H9 (cell line): Measurements from ENCODE around the gene CST9L. TPM values are rescaled to one million over a fixed set of nuclear protein-coding genes. Genes with fewer than 3 reads are reported as not detected.
A peak's percentile ranks its signal among the peaks of the same experiment; 100 is the strongest.

Experiments used
- DNase-seq: peaks from one replicate; pipeline ENCODE4 v3.0.0-alpha.2; 2017
- H2AFZ ChIP-seq: one replicate; pipeline ENCODE4 v1.6.1; 2013; ENCODE audit warnings: mild to moderate bottlenecking, low read length, control low read depth, moderate library complexity
- H2AK5ac ChIP-seq: 2 replicates; pipeline ENCODE4 v1.6.1; 2013; ENCODE audit warnings: low read length, control low read depth, mixed read lengths; ENCODE audit not compliant: insufficient read length
- H2BK120ac ChIP-seq: one replicate; pipeline ENCODE4 v1.6.1; 2013; ENCODE audit warnings: low read depth, mild to moderate bottlenecking, low read length, control low read depth, inconsistent platforms; ENCODE audit not compliant: poor library complexity, severe bottlenecking
- H2BK12ac ChIP-seq: 2 replicates; pipeline ENCODE4 v1.6.1; 2013; ENCODE audit warnings: low read length, control low read depth, mixed read lengths, low read depth; ENCODE audit not compliant: insufficient read length
- H2BK15ac ChIP-seq: 2 replicates; pipeline ENCODE4 v1.6.1; 2013; ENCODE audit warnings: low read depth, low read length, control low read depth
- H2BK20ac ChIP-seq: one replicate; pipeline ENCODE4 v1.6.1; 2013; ENCODE audit warnings: low read depth, mild to moderate bottlenecking, low read length, control low read depth, inconsistent platforms; ENCODE audit not compliant: poor library complexity, severe bottlenecking
- H2BK5ac ChIP-seq: 2 replicates; pipeline ENCODE4 v1.6.1; 2013; ENCODE audit warnings: low read length, control low read depth, mixed read lengths; ENCODE audit not compliant: insufficient read length
- H3K14ac ChIP-seq: 2 replicates; pipeline ENCODE4 v1.6.1; 2013; ENCODE audit warnings: low read length, control low read depth; ENCODE audit not compliant: insufficient read depth
- H3K18ac ChIP-seq: 2 replicates; pipeline ENCODE4 v1.6.1; 2013; ENCODE audit warnings: low read depth, mild to moderate bottlenecking, mixed read lengths, low read length, control low read depth; ENCODE audit not compliant: insufficient read length
- H3K23ac ChIP-seq: 2 replicates; pipeline ENCODE4 v1.6.1; 2013; ENCODE audit warnings: low read length, control low read depth, mixed read lengths, low read depth; ENCODE audit not compliant: insufficient read length
- H3K23me2 ChIP-seq: 2 replicates; pipeline ENCODE4 v1.6.1; 2013; ENCODE audit warnings: low read depth, mild to moderate bottlenecking, mixed read lengths, low read length, control low read depth; ENCODE audit not compliant: insufficient read length, poor library complexity, severe bottlenecking
- H3K27ac ChIP-seq: 2 replicates; pipeline ENCODE4 v1.5.1; 2013; ENCODE audit warnings: low read length, control low read depth, mixed read lengths, low read depth; ENCODE audit not compliant: insufficient read length
- H3K27me3 ChIP-seq: 2 replicates; pipeline ENCODE4 v1.6.1; 2013; ENCODE audit warnings: low read length, control low read depth, inconsistent platforms; ENCODE audit not compliant: insufficient read depth
- H3K4ac ChIP-seq: 2 replicates; pipeline ENCODE4 v1.6.1; 2013; ENCODE audit warnings: low read depth, mild to moderate bottlenecking, control low read depth, inconsistent platforms, low read length, moderate library complexity
- H3K4me1 ChIP-seq: 2 replicates; pipeline ENCODE4 v1.6.1; 2013; ENCODE audit warnings: low read length, control low read depth, inconsistent platforms; ENCODE audit not compliant: insufficient read depth
- H3K4me2 ChIP-seq: 2 replicates; pipeline ENCODE4 v1.6.1; 2013; ENCODE audit warnings: low read length, control low read depth, mixed read lengths; ENCODE audit not compliant: insufficient read length, insufficient read depth
- H3K56ac ChIP-seq: 2 replicates; pipeline ENCODE4 v1.6.1; 2013; ENCODE audit warnings: low read depth, mild to moderate bottlenecking, mixed read lengths, low read length, control low read depth; ENCODE audit not compliant: insufficient read length
- H3K79me1 ChIP-seq: 2 replicates; pipeline ENCODE4 v1.6.1; 2013; ENCODE audit warnings: low read depth, mild to moderate bottlenecking, moderate library complexity, low read length, control low read depth, inconsistent platforms; ENCODE audit not compliant: insufficient read depth, poor library complexity, severe bottlenecking
- H3K79me2 ChIP-seq: 2 replicates; pipeline ENCODE4 v1.6.1; 2013; ENCODE audit warnings: low read length, control low read depth, inconsistent platforms; ENCODE audit not compliant: insufficient read depth
- H3K9ac ChIP-seq: 2 replicates; pipeline ENCODE4 v1.6.1; 2013; ENCODE audit warnings: low read length, control low read depth, mixed read lengths; ENCODE audit not compliant: insufficient read length; ENCODE audit errors: extremely low read depth
- H3K9me3 ChIP-seq: one replicate; pipeline ENCODE4 v1.6.1; 2013; ENCODE audit warnings: low read depth, low read length, inconsistent platforms; ENCODE audit not compliant: control insufficient read depth
- H3T11ph ChIP-seq: one replicate; pipeline ENCODE4 v1.6.1; 2013; ENCODE audit warnings: mild to moderate bottlenecking, low read length, control low read depth, inconsistent platforms
- H4K20me1 ChIP-seq: one replicate; pipeline ENCODE4 v1.6.1; 2013; ENCODE audit not compliant: control insufficient read depth, insufficient read length, insufficient read depth
- H4K5ac ChIP-seq: 2 replicates; pipeline ENCODE4 v1.6.1; 2013; ENCODE audit warnings: low read depth, mild to moderate bottlenecking, mixed read lengths, low read length, control low read depth; ENCODE audit not compliant: insufficient read length
- H4K8ac ChIP-seq: replicated peaks from 2 replicates; pipeline ENCODE4 v1.6.1; 2013; ENCODE audit warnings: low read length, control low read depth, mixed read lengths, low read depth; ENCODE audit not compliant: insufficient read length
- H4K91ac ChIP-seq: 2 replicates; pipeline ENCODE4 v1.6.1; 2013; ENCODE audit warnings: low read depth, mild to moderate bottlenecking, moderate library complexity, mixed read lengths, low read length, control low read depth; ENCODE audit not compliant: insufficient read length
- H3K27ac Mint-ChIP-seq, 3 experiments: 2 replicates in 2 of 3; 3 replicates in 1 of 3; pipeline ENCODE4 v1.8.0; 2020 to 2021; ENCODE audit warnings: mixed read lengths in 3 of 3, mild to moderate bottlenecking in 1 of 3, moderate library complexity in 1 of 3
- H3K27me3 Mint-ChIP-seq: 2 replicates; pipeline ENCODE4 v1.8.0; 2021; ENCODE audit warnings: low read depth, mild to moderate bottlenecking, moderate library complexity, mixed read lengths
- H3K36me3 Mint-ChIP-seq, 3 experiments: 2 replicates in 2 of 3; 3 replicates in 1 of 3; pipeline ENCODE4 v1.8.0; 2020 to 2021; ENCODE audit warnings: low read depth in 3 of 3, mixed read lengths in 3 of 3; ENCODE audit not compliant: insufficient read depth in 1 of 3
- H3K4me1 Mint-ChIP-seq, 2 experiments: 2 replicates each; pipeline ENCODE4 v1.8.0; 2020; ENCODE audit warnings: mixed read lengths in 2 of 2
- H3K4me3 Mint-ChIP-seq, 2 experiments: 2 replicates in 1 of 2; 3 replicates in 1 of 2; pipeline ENCODE4 v1.8.0; 2020 to 2021; ENCODE audit warnings: mild to moderate bottlenecking in 2 of 2, mixed read lengths in 2 of 2, moderate library complexity in 1 of 2
- H3K9me3 Mint-ChIP-seq, 2 experiments: 2 replicates in 1 of 2; 3 replicates in 1 of 2; pipeline ENCODE4 v1.8.0; 2020; ENCODE audit warnings: mild to moderate bottlenecking in 2 of 2, mixed read lengths in 2 of 2, moderate library complexity in 1 of 2
- CTCF ChIP-seq: fragments of 200-600 bp; sonication (generic); conservative IDR thresholded peaks from 3 replicates; pipeline ENCODE4 v1.8.0; 2021; ENCODE audit warnings: antibody characterized with exemption, mild to moderate bottlenecking
- WGBS: extraction: QIAGEN DNeasy Blood & Tissue Kit; methylation state at CpG from one replicate; pipeline ENCODE4 v1.1.7; 2013; ENCODE audit warnings: missing lambda C conversion rate, low lambda C conversion rate, mixed read lengths; ENCODE audit not compliant: insufficient read length; ENCODE audit errors: extremely low coverage; 5-methylcytosine and 5-hydroxymethylcytosine counted together
- total RNA-seq: library from RNA; stranded (reverse); gene quantifications from 2 replicates; pipeline ENCODE4 v1.2.1, GENCODE V29; 2021

The CST9L gene
- total RNA-seq, 1 experiment from 2014 or later = not detected

DNA sequence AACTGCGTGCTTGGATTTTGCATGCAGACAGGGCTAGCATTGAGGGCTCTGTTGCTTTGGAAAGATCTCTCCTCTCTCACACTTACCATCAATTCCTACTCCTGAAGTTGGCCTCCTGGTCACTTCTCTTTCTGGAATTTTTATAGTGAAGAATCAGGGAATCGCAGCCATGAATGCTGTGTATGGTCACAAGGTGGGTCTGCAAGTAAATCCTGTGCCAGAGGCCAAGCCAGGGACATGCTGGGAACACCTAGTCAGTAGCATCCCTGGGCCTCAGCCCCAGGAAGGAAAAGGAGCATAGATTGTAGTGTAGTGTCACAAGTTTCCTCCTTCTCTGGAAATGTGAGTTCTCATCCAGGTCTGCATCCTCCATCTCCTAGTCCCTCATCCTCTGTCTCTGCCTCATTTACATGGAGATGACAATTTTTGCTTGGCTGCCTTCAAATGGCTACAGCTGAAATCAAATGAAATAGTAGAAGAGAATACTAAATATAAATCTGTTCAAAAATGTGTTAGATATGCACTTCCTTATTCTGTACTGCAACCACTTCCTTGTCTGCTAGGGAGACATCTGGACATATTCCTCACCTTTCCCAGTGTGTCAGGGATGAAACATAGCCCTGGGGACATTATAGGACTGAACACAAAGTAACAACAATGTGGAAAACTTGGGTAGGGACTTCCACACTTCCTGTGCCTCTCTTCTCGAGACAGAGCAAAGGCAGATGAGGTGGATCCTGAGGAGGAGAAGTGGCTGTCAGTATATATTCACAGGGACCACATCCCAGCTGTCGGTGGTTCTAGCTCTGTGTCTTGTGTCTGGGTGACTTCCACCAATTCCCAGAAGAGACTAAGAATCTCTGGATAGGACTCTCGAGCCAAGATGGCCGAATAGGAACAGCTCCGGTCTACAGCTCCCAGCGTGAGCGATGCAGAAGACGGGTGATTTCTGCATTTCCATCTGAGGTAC is 20.4 kb upstream of the CST9L start:
- Histone ChIP-seq H3K79me1 (no peaks in the 10 kb centered on the region), H2BK120ac (no peak overlapping the region), H3K9me3 (no peaks in the 10 kb centered on the region), H3K14ac (peak overlapping the region; percentile 38; the same call in 1 of the 2 replicates), H3K4me2 (no peak overlapping the region), H3T11ph (no peak overlapping the region), H2BK5ac (no peak overlapping the region), H2AK5ac (no peak overlapping the region), H3K9ac (no peak overlapping the region), H3K56ac (no peak overlapping the region), H3K4me1 (no peaks in the 10 kb centered on the region), H4K5ac (no peak overlapping the region), H2BK20ac (no peak overlapping the region), H3K79me2 (no peaks in the 10 kb centered on the region), H3K23ac (no peak overlapping the region), H3K23me2 (no peaks in the 10 kb centered on the region), H2BK12ac (no peak overlapping the region), H2BK15ac (no peak overlapping the region), H4K8ac (no peak overlapping the region), H3K18ac (peak overlapping the region; percentile 68), H3K4ac (no peak overlapping the region), H3K27me3 (no peaks in the 10 kb centered on the region; the same call in 1 of the 2 replicates), H4K91ac (no peak overlapping the region), H3K27ac (no peak overlapping the region), H2AFZ (no peak overlapping the region), H4K20me1 (no peaks in the 10 kb centered on the region)
- Mint-ChIP-seq H3K36me3 (peaks cover 0 to 10% (median 0%) of the 10 kb centered on the region in 3 experiments; a peak in 4 of 7 replicates), H3K27ac (0 out of 7 replicates have a peak overlapping the region, but pooled peaks of 1 of the 3 experiments have one; percentile 11), H3K4me3 (peak overlapping the region; percentile 58 to 72), H3K4me1 (peaks cover 9 to 21% of the 10 kb centered on the region in 2 experiments; a peak in 3 of 4 replicates), H3K27me3 (peaks cover 15% of the 10 kb centered on the region; the same call in 1 of the 2 replicates), H3K9me3 (peaks cover 0 to 2% of the 10 kb centered on the region in 2 experiments; a peak in 2 of 5 replicates)
- no peak for TF ChIP-seq CTCF
- no peak for DNase-seq
- WGBS = no CpG with 5 or more reads among the region's 10 CpGs
